LNCAP (cell line): ENCODE measurements around the gene MX2.

Experiments used
- TF ChIP-seq, protein P1 (sequence below): fragments of 450-650 bp; IDR thresholded peaks from 2 replicates; pipeline ENCODE4 v1.5.1; 2017; ENCODE audit warnings: mild to moderate bottlenecking

MX2 gene

DNA sequence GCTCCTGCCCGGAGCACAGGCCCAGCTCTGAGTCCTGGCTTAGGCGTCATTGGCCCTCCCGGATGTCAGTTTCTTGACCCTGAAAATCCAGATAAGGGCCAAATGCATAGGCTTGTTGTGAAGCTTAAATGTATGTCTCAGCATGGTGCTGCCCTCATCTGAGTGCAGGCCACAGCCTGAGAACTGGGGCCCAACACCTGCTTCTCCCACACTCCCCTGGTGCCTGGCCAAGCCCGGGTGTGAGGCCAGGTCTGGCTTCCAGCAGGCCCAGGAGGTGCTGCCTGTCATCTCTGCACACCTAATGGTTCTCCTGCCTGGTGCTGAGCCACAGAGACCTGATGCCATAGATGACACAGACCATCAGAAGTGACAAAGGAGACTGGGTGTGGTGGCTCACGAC, 14.0 kb downstream of the MX2 start:
- TF ChIP-seq, protein P1, sequence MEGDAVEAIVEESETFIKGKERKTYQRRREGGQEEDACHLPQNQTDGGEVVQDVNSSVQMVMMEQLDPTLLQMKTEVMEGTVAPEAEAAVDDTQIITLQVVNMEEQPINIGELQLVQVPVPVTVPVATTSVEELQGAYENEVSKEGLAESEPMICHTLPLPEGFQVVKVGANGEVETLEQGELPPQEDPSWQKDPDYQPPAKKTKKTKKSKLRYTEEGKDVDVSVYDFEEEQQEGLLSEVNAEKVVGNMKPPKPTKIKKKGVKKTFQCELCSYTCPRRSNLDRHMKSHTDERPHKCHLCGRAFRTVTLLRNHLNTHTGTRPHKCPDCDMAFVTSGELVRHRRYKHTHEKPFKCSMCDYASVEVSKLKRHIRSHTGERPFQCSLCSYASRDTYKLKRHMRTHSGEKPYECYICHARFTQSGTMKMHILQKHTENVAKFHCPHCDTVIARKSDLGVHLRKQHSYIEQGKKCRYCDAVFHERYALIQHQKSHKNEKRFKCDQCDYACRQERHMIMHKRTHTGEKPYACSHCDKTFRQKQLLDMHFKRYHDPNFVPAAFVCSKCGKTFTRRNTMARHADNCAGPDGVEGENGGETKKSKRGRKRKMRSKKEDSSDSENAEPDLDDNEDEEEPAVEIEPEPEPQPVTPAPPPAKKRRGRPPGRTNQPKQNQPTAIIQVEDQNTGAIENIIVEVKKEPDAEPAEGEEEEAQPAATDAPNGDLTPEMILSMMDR = no peak

DNA sequence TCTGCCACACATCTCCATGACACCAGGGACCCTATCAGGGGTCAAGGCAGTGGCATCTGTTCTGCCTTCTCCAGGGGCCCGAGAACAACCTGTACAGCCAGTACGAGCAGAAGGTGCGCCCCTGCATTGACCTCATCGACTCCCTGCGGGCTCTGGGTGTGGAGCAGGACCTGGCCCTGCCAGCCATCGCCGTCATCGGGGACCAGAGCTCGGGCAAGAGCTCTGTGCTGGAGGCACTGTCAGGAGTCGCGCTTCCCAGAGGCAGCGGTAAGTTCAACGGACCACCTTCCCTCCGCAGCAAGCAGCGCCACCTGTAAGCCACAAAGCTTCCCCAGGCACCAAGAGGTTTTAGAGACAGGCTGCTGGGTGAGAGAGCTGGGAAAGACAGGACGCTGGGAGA, 15.9 kb downstream of the MX2 start:
- TF ChIP-seq, protein P1 = no peak

DNA sequence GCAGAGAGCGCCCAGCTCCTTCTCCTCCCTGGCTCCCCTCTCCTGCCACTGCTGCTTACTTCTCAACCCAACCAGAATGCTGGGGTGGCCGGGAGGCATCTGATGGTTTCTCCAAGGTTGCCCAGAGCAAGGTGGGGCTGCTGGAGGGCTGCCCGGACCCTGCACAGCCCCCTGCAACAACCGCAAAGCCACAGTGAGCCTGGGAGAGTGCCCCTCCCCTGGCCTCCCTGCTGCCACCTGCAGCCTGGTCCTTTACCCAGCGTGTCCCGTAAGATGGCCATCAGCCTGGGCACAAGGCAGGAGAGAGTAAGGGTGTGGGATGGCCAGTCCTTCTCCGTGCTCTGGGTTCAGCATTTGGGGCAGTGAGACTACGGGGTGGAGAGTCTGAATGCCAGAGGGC, 17.0 kb downstream of the MX2 start:
- TF ChIP-seq, protein P1 = 0 out of 2 replicates have a peak, but pooled peaks have one; percentile 14

- TF ChIP-seq, protein P1 = no peak
Observed at GRCh38 chr21:41379901-41380300, 18.1 kb downstream of the MX2 start.

DNA sequence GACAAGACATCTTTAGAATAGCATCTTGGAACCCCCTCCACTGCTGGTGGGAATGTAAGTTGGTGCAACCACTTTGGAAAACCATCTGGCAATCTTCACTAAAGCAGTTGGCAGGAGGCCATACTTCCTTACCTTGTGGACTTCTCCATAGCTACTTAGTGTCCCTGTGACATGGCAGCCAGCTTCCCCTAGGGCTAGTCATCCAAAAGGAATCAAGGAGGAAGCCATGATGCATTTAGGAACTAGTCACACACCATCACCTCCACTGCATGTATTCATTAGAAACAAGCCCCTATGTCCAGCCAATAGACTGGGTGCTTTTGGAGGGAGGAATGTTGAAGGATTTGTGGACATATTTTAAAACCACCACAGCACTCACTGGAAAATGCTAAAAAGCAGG, 19.9 kb downstream of the MX2 start:
- TF ChIP-seq, protein P1 = no peak

DNA sequence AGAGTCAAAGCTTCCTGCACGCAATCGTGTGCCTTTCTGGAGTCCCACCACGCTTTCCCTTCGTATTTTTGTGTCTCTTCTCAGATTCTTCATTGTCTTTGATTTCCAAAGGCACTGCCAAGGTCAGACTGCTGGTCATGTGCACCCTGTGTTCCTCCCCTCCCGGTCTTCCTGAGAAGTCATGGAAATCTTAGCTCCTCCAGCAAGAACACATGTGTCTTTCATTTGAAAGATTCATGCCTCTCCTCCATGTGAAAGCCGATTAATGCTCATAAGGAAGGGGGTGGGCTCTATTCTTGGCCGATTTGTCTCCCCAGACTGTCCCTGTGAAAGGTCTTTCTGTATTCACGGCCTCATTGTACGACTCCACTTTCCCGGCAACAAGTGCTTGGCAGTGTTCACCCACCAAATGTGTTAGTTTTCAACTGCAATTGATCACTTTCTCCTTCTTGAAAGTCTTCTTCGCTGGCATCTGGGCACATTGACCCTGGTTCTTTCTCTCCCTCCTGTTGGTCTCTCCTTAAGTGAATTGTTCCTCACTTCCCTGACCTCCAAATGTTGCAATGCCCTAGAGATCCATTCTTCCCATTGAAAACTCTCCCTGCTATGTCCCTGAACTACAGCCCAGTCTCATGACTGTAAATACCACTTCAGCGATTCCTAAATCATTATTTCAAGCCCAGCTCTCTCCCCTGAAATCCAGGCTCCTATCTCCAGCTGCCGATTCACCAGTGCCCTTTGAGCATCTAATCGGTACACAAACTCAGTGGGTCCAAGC, 25.4 kb downstream of the MX2 start:
- TF ChIP-seq, protein P1 = no peak

DNA sequence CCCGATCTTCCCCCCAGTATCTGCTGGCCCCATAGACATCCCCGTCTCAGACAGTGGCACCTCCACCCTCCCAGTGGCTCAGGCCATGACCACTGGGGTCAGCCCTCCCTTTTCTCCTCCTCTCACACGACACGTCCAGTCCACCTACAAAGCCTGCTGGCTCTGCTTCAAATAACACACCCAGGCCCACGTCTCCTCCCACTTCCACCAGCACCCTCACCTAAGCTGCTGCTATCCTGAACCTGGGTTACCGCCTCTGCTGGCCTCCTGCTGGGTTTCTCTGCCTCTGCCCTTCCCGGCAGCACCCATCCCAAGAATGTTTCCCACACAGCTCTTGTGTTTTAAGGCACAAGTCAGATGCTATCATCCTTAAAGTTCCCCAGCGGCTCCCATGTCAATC, 26.0 kb downstream of the MX2 start:
- TF ChIP-seq, protein P1 = no peak

DNA sequence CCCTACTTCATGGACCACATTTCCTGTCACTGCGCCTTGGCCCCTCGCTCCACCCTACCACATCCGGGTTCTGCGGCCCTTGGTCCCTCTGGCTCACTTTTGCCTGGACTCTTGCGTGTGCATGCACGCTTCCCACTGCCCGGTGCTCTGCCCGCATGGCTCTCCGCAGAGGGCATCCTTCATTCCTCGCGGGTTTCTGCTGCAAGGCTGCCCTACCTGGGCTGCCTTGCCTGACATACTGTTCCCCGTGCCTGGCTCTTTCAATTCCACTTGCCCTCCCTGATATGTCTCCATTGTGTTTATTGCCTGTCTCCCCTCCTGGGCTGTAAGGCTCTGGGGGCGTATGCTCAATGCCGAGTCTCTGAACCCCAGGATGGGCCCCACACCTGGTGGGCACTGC, 26.4 kb downstream of the MX2 start:
- TF ChIP-seq, protein P1 = no peak
